NCI-H1048 (cell line): ENCODE measurements around the gene PARP14.
"Not testable (repeated sequence)": the region's sequence is repeated elsewhere in the genome, so short reads cannot be mapped to it uniquely, and the experiment has no call there.

ENCODE experiments used
- DNase-seq: peaks from one replicate; lab custom pipeline; 2025; lab: John Stamatoyannopoulos, UW

PARP14 gene

GRCh38 chr3:122680475-122681283 is at the start of gene PARP14:
Gene PARP14, plus strand, starts transcription at chr3:122680839. Its CDS starts 45 bp downstream, at chr3:122680884.
- DNase-seq, result peak; percentile 14

- DNase-seq, result no peak
These were observed 44.9 kb upstream of the PARP14 start for GRCh38 chr3:122635789-122636188.

GRCh38 chr3:122636697-122637096 is 43.9 kb upstream of the PARP14 start:
- no peak for DNase-seq

- DNase-seq, result no peak
These were observed 40.1 kb upstream of the PARP14 start for GRCh38 chr3:122640437-122640999.

- no peak for DNase-seq
These were observed 37.7 kb upstream of the PARP14 start for GRCh38 chr3:122642935-122643334.

GRCh38 chr3:122646146-122646988 is 34.3 kb upstream of the PARP14 start:
- no peak for DNase-seq

GRCh38 chr3:122651233-122651907 is 29.3 kb upstream of the PARP14 start:
- DNase-seq, result not testable (repeated sequence)

- DNase-seq, result not testable (repeated sequence)
These were observed 28.7 kb upstream of the PARP14 start for GRCh38 chr3:122651962-122652361.

- DNase-seq, result not testable (repeated sequence)
These were observed 22.3 kb upstream of the PARP14 start for GRCh38 chr3:122658336-122658735.

- no peak for DNase-seq
These were observed 20.2 kb upstream of the PARP14 start for GRCh38 chr3:122660297-122660974.

GRCh38 chr3:122661633-122662032 is 19.0 kb upstream of the PARP14 start:
- no peak for DNase-seq

GRCh38 chr3:122662505-122662904 is 18.1 kb upstream of the PARP14 start:
- no peak for DNase-seq

GRCh38 chr3:122665226-122665786 is 15.3 kb upstream of the PARP14 start:
- DNase-seq, result no peak

- DNase-seq, result no peak
These were observed 14.8 kb upstream of the PARP14 start for GRCh38 chr3:122665881-122666280.

- no peak for DNase-seq
These were observed 11.5 kb upstream of the PARP14 start for GRCh38 chr3:122668930-122669730.

GRCh38 chr3:122671553-122671952 is 9.1 kb upstream of the PARP14 start:
- no peak for DNase-seq

GRCh38 chr3:122674339-122674738 is 6.3 kb upstream of the PARP14 start:
- no peak for DNase-seq

- no peak for DNase-seq
These were observed 3.9 kb upstream of the PARP14 start for GRCh38 chr3:122676759-122677158.

GRCh38 chr3:122677216-122677615 is 3.4 kb upstream of the PARP14 start:
- DNase-seq, result no peak

GRCh38 chr3:122678506-122678905 is 2.1 kb upstream of the PARP14 start:
- DNase-seq, result no peak
